Uterus (tissue), 2 donors: ENCODE measurements around the gene WASF2.

Experiments
- CTCF ChIP-seq, 4 experiments: fragments of 200-600 bp in 2 of 4; fragments of 450-650 bp in 2 of 4; sonication (generic) in 2 of 4; IDR thresholded peaks; one replicate each; pipeline ENCODE4 v1.5.1; 2016 to 2019; ENCODE audit warnings: antibody characterized with exemption in 4 of 4, mild to moderate bottlenecking in 2 of 4, moderate library complexity in 1 of 4
- POLR2A ChIP-seq, 2 donors: fragments of 450-650 bp; IDR thresholded peaks; one replicate each; pipeline ENCODE4 v1.6.1; 2016; ENCODE audit warnings: antibody characterized with exemption in 2 of 2, mild to moderate bottlenecking in 1 of 2, moderate library complexity in 1 of 2

GRCh38 chr1:27489501-27489972, 430 bp downstream of the WASF2 start:
- TF ChIP-seq POLR2A (IDR thresholded peaks at IDR 0.05) (no peak), CTCF (IDR thresholded peaks at IDR 0.05) (no peak)
